Kidney (tissue), 14 donors: ENCODE data around the gene TSKS. TPM values are rescaled to one million over a fixed set of nuclear protein-coding genes. Genes with fewer than 3 reads are reported as not detected.

ENCODE experiments used
- DNase-seq, 5 donors: peaks; one replicate each; pipeline ENCODE4 v3.0.0-alpha.2; 2013 to 2020
- FAIRE-seq: peaks from 2 replicates; lab custom pipeline; 2012; peaks lifted over from hg19 to GRCh38; lab: Jason Lieb, UNC
- H3K27ac ChIP-seq, 2 donors: one replicate each; pipeline ENCODE4 v1.7.0; 2013; ENCODE audit warnings: low read depth in 2 of 2, low read length in 2 of 2, inconsistent platforms in 1 of 2
- H3K27me3 ChIP-seq: one replicate; pipeline ENCODE4 v1.7.1; 2013; ENCODE audit warnings: low read length, inconsistent platforms; ENCODE audit not compliant: control insufficient read depth, insufficient read depth
- H3K36me3 ChIP-seq, 3 donors: one replicate each; pipeline versions ENCODE4 v1.7.0 to v1.7.1; 2013; ENCODE audit warnings: low read length in 3 of 3, control low read depth in 1 of 3, inconsistent platforms in 1 of 3; ENCODE audit not compliant: insufficient read depth in 3 of 3, control insufficient read depth in 2 of 3
- H3K4me1 ChIP-seq, 3 donors: one replicate each; pipeline versions ENCODE4 v1.7.0 to v1.7.1; 2013; ENCODE audit warnings: low read length in 3 of 3, inconsistent platforms in 1 of 3, low read depth in 1 of 3; ENCODE audit not compliant: control insufficient read depth in 2 of 3, insufficient read depth in 2 of 3
- H3K4me3 ChIP-seq, 3 donors: one replicate each; pipeline versions ENCODE4 v1.7.0 to v1.8.1; 2013; ENCODE audit warnings: low read length in 3 of 3, control low read depth in 1 of 3, inconsistent platforms in 1 of 3
- H3K9ac ChIP-seq, 3 donors: one replicate each; pipeline versions ENCODE4 v1.7.0 to v1.7.1; 2013; ENCODE audit warnings: low read length in 3 of 3, control low read depth in 1 of 3, inconsistent platforms in 1 of 3
- H3K9me3 ChIP-seq, 3 donors: one replicate each; pipeline versions ENCODE4 v1.7.0 to v1.7.1; 2013; ENCODE audit warnings: low read length in 3 of 3, control low read depth in 1 of 3, inconsistent platforms in 1 of 3; ENCODE audit not compliant: control insufficient read depth in 2 of 3, insufficient read depth in 1 of 3
- CTCF ChIP-seq: IDR thresholded peaks from 3 replicates; pipeline ENCODE4 v1.5.1; 2012; ENCODE audit warnings: mild to moderate bottlenecking, moderate library complexity, borderline replicate concordance; ENCODE audit not compliant: insufficient read depth; ENCODE audit errors: extremely low read depth
- intact Hi-C: fragments of 100-400 bp; cut with DNase I; formaldehyde crosslinking; loops from one replicate; pipeline ENCODE4 v1.11.1; 2022
- polyA plus RNA-seq: library from polyadenylated mRNA; stranded (reverse); fragments of 350-450 nt; fragmentation: Illumina TruSeq; extraction: RNeasy Lipid Tissue Mini Kit (QIAGEN cat#74804); gene quantifications from one replicate; pipeline ENCODE4 v1.2.3, GENCODE V29; 2014; ENCODE audit warnings: low read depth, low replicate concordance; ENCODE audit not compliant: insufficient read depth
- total RNA-seq: library from RNA; stranded (reverse); fragmentation: NEBNext Ultra II Directional; extraction: Animal tissue kit (Norgen Biotek cat#: 25700); gene quantifications from one replicate; pipeline ENCODE4 v1.2.1, GENCODE V29; 2021
- donor health status: control.
- donor health status: control.
- donor health status: control.
- donor health status: control.
- donor health status: control.
- donor health status: DM: yes; HTN: yes; CAD: no.
- donor health status: Normal renal cell carcinoma (clear cell type).

The TSKS gene
- total and polyA plus RNA-seq, 2 donors from 2014 or later = 0.47 to 0.50 TPM

- Histone ChIP-seq H3K9me3 (no peaks in the 10 kb centered on the region), H3K4me1 (peaks cover 7 to 15% (median 8%) of the 10 kb centered on the region in 3 donors), H3K36me3 (peaks cover 0 to 5% (median 2%) of the 10 kb centered on the region in 3 donors), H3K4me3 (peak overlapping the region; percentile 20 to 81 (median 80)), H3K27ac (peak overlapping the region; percentile 90 to 97), H3K27me3 (no peaks in the 10 kb centered on the region), H3K9ac (peak overlapping the region in 2 of 3 donors; percentile 85 to 88)
- no peak for TF ChIP-seq CTCF
- intact Hi-C loops = no loop called here
- FAIRE-seq (no peak), DNase-seq (peak in 2 of 5 donors; percentile 66 to 74)
These were observed 46.9 kb upstream of the TSKS start for GRCh38 chr19:49809941-49810389.

DNA sequence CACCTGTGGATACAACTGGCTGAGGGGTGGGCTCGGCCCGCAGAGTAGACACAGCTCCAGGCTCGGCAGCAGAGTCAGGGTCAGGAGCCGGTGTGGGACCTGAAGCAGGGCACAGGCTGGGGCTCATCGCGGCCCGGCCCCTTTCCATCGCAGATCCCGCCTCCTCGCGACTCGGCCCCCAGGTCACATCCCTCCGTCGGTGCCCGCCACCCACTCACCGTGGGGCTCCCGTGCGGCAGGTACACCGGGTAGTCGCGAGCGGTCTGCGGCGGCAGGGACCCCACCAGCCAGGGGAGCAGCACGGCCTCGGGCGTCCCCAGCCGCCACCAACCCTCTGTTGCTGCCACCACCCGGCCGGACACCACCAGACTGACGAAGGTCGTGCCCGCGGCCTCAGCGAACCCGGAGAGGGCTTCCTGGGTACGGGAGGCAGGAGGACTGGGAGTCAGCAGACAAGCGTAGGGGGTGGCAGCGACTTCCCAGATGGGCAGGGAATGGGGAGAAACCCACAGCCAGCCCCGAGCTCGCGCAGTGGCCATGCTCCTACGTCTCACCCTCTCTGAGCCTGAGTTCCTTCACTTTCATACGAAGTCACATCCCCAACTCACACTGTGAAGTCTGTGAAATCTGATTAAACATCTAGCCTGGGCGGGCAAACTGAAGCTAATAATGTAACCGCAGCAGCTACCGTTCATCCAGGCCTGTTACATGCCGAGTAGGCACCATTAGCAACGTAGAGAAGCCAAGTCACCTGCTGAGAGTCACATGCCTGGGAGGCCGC lies 46.2 kb upstream of the TSKS start:
- no peaks in the 10 kb centered on the region for H3K27me3 ChIP-seq
- no peak for FAIRE-seq
- intact Hi-C loops = no loop called here
- H3K9ac ChIP-seq = peak overlapping the region; percentile 39 to 88 (median 85)
- peak overlapping the region; percentile 57 to 81 (median 80) for H3K4me3 ChIP-seq
- peaks cover 7 to 15% (median 8%) of the 10 kb centered on the region in 3 donors for H3K4me1 ChIP-seq
- H3K27ac ChIP-seq = peak overlapping the region; percentile 90 to 97
- H3K36me3 ChIP-seq = peaks cover 0 to 5% (median 2%) of the 10 kb centered on the region in 3 donors
- TF ChIP-seq CTCF = no peak
- DNase-seq = peak in 4 of 5 donors; percentile 48 to 91 (median 61)
- no peaks in the 10 kb centered on the region for H3K9me3 ChIP-seq

- FAIRE-seq = no peak
These were observed 45.6 kb upstream of the TSKS start for GRCh38 chr19:49808711-49809159.

More at GRCh38 chr19:49808711-49809159, 45.6 kb upstream of the TSKS start:
- H3K36me3 ChIP-seq = peaks cover 0 to 5% (median 2%) of the 10 kb centered on the region in 3 donors
- H3K9ac ChIP-seq = peak overlapping the region; percentile 39 to 85 (median 54)
- no peak for TF ChIP-seq CTCF
- H3K9me3 ChIP-seq = no peaks in the 10 kb centered on the region
- peak overlapping the region; percentile 57 to 81 (median 80) for H3K4me3 ChIP-seq
- no peaks in the 10 kb centered on the region for H3K27me3 ChIP-seq
- H3K4me1 ChIP-seq = peaks cover 7 to 15% (median 8%) of the 10 kb centered on the region in 3 donors
- intact Hi-C loops = no loop called here
- peak overlapping the region; percentile 90 to 97 for H3K27ac ChIP-seq
- peak; percentile 94 to 98 (median 96) for DNase-seq
